Nephron progenitor cell (in vitro differentiated cells): ENCODE results near the gene UNC13C.

ENCODE experiments used
- DNase-seq: peaks from one replicate; pipeline ENCODE4 v3.0.0; 2021
- H3K27ac Mint-ChIP-seq: 2 replicates; pipeline ENCODE4 v1.8.0; 2021; ENCODE audit warnings: mild to moderate bottlenecking, moderate library complexity, mixed read lengths
- H3K27me3 Mint-ChIP-seq: 2 replicates; pipeline ENCODE4 v1.8.0; 2021; ENCODE audit warnings: mild to moderate bottlenecking, low read depth, mixed read lengths; ENCODE audit not compliant: poor library complexity
- H3K36me3 Mint-ChIP-seq: 2 replicates; pipeline ENCODE4 v1.8.0; 2021; ENCODE audit warnings: low read depth, mixed read lengths
- H3K4me1 Mint-ChIP-seq: 2 replicates; pipeline ENCODE4 v1.8.0; 2021; ENCODE audit warnings: mixed read lengths
- H3K4me3 Mint-ChIP-seq: 2 replicates; pipeline ENCODE4 v1.8.0; 2021; ENCODE audit warnings: mild to moderate bottlenecking, moderate library complexity, mixed read lengths
- H3K9me3 Mint-ChIP-seq: 2 replicates; pipeline ENCODE4 v1.8.0; 2021; ENCODE audit warnings: mild to moderate bottlenecking, moderate library complexity, mixed read lengths
- TF ChIP-seq, protein P1 (sequence below): fragments of 200-600 bp; sonication (generic); IDR thresholded peaks from 2 replicates; pipeline ENCODE4 v1.5.0; 2021; ENCODE audit warnings: antibody characterized with exemption

UNC13C gene

DNA sequence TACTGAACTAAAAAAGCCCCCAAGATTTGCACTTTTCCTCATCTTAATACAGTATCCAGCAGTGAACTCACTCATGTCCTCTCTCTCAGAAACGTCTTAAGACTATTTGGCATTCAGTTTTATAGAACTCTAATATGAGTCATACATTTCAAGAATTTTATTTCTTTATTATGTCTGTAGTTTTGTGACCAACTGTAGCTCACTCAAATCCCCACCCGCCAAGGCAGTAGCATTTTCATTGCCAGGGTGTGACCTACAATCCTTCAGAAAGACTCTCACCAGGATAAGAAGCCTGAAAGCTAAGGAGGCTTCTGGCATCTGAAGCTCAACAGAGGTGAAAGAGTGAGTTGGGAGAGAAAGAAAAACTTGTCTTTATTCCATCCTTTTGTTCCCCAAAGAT lies 681.4 kb downstream of the UNC13C start:
- Mint-ChIP-seq H3K27ac (no peak overlapping the region), H3K36me3 (no peaks in the 10 kb centered on the region), H3K27me3 (no peaks in the 10 kb centered on the region), H3K9me3 (peaks cover 3% of the 10 kb centered on the region), H3K4me1 (no peaks in the 10 kb centered on the region), H3K4me3 (no peak overlapping the region)
- DNase-seq = no peak
- TF ChIP-seq, protein P1, sequence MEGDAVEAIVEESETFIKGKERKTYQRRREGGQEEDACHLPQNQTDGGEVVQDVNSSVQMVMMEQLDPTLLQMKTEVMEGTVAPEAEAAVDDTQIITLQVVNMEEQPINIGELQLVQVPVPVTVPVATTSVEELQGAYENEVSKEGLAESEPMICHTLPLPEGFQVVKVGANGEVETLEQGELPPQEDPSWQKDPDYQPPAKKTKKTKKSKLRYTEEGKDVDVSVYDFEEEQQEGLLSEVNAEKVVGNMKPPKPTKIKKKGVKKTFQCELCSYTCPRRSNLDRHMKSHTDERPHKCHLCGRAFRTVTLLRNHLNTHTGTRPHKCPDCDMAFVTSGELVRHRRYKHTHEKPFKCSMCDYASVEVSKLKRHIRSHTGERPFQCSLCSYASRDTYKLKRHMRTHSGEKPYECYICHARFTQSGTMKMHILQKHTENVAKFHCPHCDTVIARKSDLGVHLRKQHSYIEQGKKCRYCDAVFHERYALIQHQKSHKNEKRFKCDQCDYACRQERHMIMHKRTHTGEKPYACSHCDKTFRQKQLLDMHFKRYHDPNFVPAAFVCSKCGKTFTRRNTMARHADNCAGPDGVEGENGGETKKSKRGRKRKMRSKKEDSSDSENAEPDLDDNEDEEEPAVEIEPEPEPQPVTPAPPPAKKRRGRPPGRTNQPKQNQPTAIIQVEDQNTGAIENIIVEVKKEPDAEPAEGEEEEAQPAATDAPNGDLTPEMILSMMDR = no peak

DNA sequence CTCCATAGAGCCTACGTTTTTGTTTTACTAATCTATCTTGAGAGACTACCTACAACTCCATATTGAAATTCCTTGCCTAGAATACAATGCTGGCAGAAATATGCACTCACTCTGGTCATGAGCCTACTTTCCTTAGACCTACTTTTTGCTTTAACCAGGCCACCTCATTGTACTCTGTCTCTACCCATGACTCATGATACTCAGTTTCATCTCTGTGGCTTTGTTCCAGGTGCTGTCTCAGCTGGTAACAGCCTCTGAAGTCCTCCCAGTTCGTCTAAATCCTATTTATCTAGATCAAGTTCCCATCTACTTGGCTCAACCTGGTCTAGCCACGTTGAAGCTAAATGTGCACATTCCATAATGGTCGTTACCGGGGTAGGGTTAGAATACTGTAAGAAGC lies 682.1 kb downstream of the UNC13C start:
- no peaks in the 10 kb centered on the region for H3K4me1 Mint-ChIP-seq

DNA sequence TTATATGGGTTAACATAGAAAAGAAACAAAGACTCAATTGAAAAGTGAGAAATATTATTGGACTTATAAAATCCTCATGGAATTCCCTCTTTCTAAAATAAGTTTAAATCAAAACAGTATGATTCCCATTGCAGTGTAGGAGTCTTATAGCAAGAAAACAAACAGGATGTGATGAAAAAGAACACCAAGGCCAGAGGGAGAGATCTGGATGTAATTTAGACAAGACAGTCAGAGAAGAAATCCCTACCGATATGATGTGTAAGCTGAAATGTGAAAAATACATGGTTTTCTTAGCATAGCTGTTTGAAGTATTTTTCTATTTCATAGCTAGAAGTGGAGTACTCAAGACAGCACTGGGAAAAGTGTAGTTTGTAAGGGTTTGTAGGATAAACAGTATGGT lies 697.0 kb downstream of the UNC13C start:
- H3K27ac Mint-ChIP-seq = no peak overlapping the region
- H3K4me1 Mint-ChIP-seq = no peaks in the 10 kb centered on the region
- TF ChIP-seq, protein P1 = no peak
- H3K27me3 Mint-ChIP-seq = no peaks in the 10 kb centered on the region
- no peaks in the 10 kb centered on the region for H3K36me3 Mint-ChIP-seq
- no peak for DNase-seq
- no peak overlapping the region for H3K4me3 Mint-ChIP-seq
- peaks cover 34% of the 10 kb centered on the region for H3K9me3 Mint-ChIP-seq

More for the DNA sequence above, 682.1 kb downstream of the UNC13C start:
- H3K4me3 Mint-ChIP-seq = no peak overlapping the region
- DNase-seq = no peak
- peaks cover 3% of the 10 kb centered on the region for H3K9me3 Mint-ChIP-seq
- H3K27me3 Mint-ChIP-seq = no peaks in the 10 kb centered on the region
- H3K36me3 Mint-ChIP-seq = no peaks in the 10 kb centered on the region
- no peak overlapping the region for H3K27ac Mint-ChIP-seq
- TF ChIP-seq, protein P1 = no peak

DNA sequence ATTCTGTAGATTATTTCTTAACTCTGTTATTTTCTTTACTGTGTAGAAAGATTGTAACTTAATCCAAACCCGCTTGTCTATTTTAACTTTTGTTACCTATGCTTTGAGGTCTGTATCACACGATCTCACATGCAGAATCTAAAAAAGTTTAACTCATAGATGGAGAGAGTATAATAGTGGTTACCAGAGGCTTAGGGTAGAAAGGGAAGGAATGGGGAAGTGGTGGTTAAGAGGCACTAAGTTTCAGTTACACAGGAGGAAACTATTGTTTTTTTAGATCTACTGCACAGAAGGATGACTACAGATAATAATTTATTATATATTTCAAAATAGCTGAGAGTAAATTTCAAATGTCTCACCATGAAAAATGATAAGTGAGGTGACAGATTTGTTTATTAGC lies 703.3 kb downstream of the UNC13C start:
- H3K4me3 Mint-ChIP-seq = no peak overlapping the region
- no peaks in the 10 kb centered on the region for H3K4me1 Mint-ChIP-seq
- TF ChIP-seq, protein P1 = no peak
- H3K9me3 Mint-ChIP-seq = no peaks in the 10 kb centered on the region
- H3K27ac Mint-ChIP-seq = no peak overlapping the region
- no peaks in the 10 kb centered on the region for H3K27me3 Mint-ChIP-seq
- H3K36me3 Mint-ChIP-seq = no peaks in the 10 kb centered on the region
- no peak for DNase-seq
